Activated naive CD4-positive, alpha-beta T cell treated with anti-CD3 and anti-CD28 coated beads, Interleukin-2, amount 50 U/mL, for 16 hours (primary cell): Measurements from ENCODE around the gene FN3KRP.

ENCODE experiments used
- DNase-seq: peaks from one replicate; pipeline ENCODE4 v3.0.0-alpha.2; 2020

The FN3KRP gene

GRCh38 chr17:82687871-82688270, 28.6 kb upstream of the FN3KRP start:
- DNase-seq = no peak

- DNase-seq = no peak
These were observed 27.4 kb upstream of the FN3KRP start for GRCh38 chr17:82689077-82689476.

- DNase-seq = no peak
These were observed 25.6 kb upstream of the FN3KRP start for GRCh38 chr17:82690786-82691489.

DNA sequence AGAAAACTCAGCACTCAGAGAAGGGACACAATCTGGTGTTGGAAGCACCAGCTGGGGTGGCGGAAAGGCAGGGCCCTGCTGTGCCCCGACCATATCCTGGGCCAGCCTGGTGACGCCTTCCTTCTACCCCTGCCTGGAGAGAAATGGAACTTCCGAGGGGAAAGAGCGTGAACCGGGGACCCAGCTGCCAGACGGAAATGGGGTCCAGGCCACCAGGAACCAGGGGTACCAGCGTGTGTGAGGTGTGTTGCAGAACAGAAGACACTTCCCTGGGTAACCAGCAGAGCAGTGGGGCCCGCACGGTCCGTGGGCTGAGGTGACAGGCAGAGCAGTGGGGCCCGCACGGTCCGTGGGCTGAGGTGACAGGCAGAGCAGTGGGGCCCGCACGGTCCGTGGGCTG, 24.8 kb upstream of the FN3KRP start:
- no peak for DNase-seq

DNA sequence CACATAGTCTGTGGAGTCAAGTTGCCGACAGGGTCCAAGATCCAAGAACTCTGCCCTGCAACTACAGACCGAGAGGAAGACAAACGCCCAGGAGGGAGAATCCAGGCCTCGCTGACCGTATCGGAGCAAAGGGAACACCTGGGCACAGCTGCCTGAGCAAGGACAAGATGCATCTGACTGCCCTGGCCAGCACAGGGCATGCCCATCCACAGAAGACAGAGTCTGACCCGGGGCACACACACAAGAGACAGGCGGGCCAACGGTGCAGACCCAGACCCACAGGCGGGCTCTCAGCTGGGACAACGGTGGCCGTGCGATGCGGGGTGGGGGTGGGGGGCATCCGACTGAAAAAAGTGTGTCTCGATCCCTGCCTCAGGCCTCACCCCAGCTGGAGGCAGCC, 24.2 kb upstream of the FN3KRP start:
- no peak for DNase-seq

DNA sequence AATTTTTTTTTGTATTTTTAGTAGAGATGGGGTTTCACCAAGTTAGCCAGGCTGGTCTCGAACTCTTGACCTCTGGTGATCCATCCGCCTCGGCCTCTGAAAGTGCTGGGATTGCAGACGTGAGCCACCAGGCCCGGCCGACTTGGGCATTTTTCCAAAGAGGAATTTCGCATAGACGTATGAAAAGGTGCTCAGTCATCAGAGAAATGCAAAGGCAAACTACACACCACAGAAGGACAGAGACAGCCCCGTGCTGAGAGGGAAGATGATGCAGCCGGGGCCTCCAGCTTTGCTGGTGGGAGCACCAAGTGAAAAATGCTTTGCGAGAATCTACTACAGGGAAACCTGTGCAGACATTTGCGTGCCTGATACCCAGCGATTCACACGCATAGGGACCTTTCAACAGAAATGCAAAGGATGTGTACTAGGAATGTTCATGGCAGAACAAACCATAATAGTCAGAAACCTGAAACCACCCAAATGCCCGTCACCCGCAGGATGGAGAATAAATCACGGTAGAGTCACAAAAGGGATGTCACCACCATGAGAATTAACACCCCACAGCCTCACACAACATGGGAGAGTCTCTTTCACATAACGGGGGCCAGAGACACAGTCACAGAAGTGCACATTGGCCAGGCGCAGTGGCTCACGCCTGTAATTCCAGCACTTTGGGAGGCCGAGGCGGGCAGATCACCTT, 23.2 kb upstream of the FN3KRP start:
- no peak for DNase-seq

DNA sequence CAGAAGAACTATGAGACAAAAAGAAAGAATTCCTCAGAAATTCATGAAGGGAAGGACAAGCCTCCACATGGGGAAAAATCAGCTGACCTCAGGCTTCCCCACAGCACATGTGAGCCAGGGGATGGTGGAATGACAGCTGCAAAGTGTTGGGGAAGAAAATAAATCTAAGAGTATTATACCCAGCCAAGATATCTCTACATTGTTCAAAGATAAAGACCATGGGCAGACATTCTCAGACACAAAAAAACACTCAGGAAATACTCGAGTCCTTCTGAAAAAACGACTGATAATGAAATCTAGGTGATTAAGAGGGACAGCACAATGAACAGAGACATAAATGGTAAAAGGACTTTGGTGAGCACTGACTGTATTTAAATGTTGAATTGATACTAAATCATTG, 21.9 kb upstream of the FN3KRP start:
- DNase-seq = no peak

DNA sequence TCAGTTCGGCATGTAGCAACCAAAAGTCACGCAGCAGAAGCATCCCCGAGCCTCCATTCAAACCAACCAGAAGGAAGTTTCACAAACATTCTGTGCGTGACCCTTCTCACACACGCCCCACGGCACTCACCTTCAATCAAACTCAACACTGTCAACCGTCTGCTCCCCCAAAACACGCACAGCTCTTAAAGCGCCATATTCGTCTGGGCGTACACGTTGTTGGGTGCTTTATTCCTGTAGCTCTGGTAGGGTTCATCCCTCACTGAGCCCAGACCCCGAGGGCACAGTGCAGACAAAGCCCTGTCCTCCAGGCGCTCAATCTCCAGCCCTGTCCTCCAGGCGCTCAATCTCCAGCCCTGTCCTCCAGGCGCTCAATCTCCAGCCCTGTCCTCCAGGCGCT, 20.2 kb upstream of the FN3KRP start:
- DNase-seq = no peak

DNA sequence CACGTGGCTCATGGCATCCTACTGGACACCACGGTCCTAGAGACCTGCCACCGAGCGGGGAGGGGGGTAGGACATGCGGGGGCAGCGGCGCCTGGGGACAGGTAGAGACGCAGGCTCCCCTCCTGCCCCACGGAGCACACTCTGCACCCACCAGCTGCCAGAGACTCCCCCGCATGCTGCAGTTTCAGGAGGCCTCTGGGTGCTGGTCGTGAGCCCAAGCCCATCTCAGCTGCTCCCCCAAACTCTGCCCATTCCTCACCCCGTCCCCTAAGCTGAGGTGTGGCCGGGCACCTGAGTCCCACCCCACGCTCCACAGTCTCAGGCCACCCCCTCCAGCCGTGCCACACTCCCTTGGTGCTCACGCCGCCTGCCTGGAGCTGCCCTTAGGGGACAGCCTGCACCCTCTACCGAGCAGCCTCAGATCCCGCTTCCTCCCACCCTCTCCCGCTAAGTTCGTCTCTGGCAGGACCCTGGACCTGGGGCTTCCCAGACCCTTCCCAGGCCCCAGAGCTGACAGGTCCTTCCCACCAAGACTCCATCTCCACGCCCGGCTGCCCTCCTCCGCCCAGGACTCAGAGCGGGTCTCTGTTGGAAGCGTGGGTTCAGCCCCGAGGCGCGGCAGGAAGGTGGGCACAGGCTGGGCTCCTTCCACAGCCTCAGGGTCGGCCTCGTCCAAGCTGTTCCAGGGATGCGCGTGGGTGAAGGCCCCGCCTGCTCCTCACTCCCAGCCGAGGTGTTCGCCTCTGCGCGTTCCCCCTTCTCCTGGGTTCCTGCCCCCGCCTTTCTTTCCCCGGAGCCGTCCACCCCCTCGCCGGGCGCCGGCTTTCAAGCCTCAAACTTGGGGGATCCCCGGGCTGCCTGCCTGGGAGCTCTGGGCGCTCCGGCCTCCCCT, 19.3 kb upstream of the FN3KRP start:
- no peak for DNase-seq

GRCh38 chr17:82697808-82698064, 18.8 kb upstream of the FN3KRP start:
- no peak for DNase-seq

GRCh38 chr17:82698065-82698973, 18.2 kb upstream of the FN3KRP start, which contains the start of gene RAB40B:
TSS of gene RAB40B (minus strand) at chr17:82698698. CDS start at chr17:82698596, 102 bp downstream.
- peak; percentile 99 for DNase-seq

DNA sequence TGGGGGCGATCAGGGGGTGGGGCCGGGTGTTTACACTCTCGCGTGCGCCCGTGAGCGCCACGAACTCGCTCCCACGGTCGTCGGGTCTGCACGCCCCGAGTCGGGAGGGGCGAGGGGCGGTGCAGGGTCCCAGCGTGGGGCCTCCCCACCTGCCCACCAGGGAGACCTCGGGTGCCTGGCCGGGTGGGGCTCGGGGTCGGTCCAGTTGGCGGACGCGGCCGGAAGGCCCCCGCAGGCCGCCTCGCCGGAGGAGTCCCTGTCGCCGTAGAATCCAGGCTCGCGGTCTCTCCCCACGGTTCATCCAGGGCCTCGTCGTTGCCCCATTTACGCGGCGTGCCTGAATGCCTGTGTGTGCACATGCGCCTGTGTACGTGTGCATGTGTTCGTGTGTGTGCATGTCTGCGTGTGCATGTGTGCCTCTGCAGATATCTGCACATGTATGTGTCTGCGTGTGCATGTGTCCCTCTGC, 17.5 kb upstream of the FN3KRP start:
- DNase-seq = no peak

- DNase-seq = no peak
These were observed 17.0 kb upstream of the FN3KRP start for GRCh38 chr17:82699551-82699950.

GRCh38 chr17:82702231-82702927, 14.1 kb upstream of the FN3KRP start:
- no peak for DNase-seq

DNA sequence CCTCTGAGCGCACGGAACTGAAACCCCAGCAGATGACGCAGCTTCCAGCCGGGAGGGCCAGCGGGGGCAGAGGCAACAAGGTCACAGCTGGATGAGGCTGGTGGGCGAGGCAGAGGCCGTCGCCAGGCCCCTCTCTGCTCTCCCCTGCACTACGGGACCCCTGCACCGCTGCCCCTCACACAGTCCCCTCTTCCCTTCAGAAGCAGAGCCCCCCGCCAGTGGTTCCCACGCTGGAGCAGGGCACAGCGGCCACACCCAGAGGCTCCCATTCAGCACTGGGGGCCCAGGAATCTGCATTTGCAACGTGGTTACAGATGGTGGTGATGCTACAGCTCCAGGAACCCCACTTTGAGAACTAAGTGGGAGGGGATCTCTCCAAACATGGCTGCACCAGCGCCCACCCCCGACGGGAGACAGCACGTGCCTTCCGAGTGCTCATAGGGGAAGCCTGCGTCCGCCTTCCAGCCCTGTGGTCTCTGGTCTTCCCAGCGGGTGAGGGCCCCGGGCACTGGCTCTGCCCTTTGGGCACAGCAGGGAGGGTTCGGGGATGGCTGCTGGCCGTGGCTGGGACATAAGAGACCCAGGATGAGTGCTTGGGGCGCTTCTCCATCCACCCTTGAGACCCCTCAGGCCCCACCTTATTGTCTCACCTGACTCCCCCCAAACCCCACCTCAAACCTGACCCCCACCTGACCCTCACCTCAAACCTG, 13.3 kb upstream of the FN3KRP start:
- DNase-seq = no peak

- no peak for DNase-seq
These were observed 12.3 kb upstream of the FN3KRP start for GRCh38 chr17:82703935-82704865.

DNA sequence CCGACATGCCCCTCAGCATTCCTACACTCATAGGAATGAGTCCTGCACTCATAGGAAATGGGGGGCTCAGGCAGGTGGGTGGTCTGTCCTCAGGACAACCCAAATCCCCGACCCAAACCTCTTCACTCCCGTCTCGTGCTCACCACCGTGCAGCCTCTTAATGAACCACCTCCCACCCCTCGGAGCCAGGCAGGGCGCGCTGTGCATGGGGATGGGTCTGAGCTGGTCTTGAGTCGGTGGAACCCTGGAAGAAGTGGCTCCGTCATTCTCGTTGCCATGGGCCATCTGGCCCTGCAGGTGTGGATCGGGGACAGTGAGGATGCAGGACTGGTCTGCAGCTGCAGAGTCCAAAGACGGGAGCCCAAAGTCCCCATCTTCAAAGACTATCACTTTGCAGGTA, 11.6 kb upstream of the FN3KRP start:
- DNase-seq = no peak

- DNase-seq = no peak
These were observed 10.8 kb upstream of the FN3KRP start for GRCh38 chr17:82705756-82706155.

- no peak for DNase-seq
These were observed 7.4 kb upstream of the FN3KRP start for GRCh38 chr17:82709024-82709675.
